GM12878 (cell line): ENCODE results near the gene MTHFD1. TPM values are rescaled to one million over a fixed set of nuclear protein-coding genes. Genes with fewer than 3 reads are reported as not detected.
A peak's percentile ranks its signal among the peaks of the same experiment; 100 is the strongest.

Experiments used
- BHLHE40 ChIP-seq, 2 experiments: fragments of 450-650 bp in 1 of 2; IDR thresholded peaks; 2 replicates each; pipeline ENCODE4 v1.6.1; 2011 to 2017; ENCODE audit warnings: low read depth in 2 of 2, borderline replicate concordance in 1 of 2, improper control_type of control experiment in 1 of 2, low read length in 1 of 2, mild to moderate bottlenecking in 1 of 2
- CBFB ChIP-seq: IDR thresholded peaks from 2 replicates; pipeline ENCODE4 v1.6.1; 2016; ENCODE audit warnings: antibody characterized with exemption, low read depth
- ESRRA ChIP-seq: IDR thresholded peaks from 2 replicates; pipeline ENCODE4 v1.6.1; 2012; ENCODE audit warnings: mild to moderate bottlenecking, low read length, improper control_type of control experiment
- GATAD2B ChIP-seq: fragments of 450-650 bp; conservative IDR thresholded peaks from 2 replicates; pipeline ENCODE4 v1.6.1; 2017; ENCODE audit warnings: low read depth, mild to moderate bottlenecking, moderate library complexity
- HCFC1 ChIP-seq: fragments of 150-350 bp; IDR thresholded peaks from 2 replicates; pipeline ENCODE4 v1.6.1; 2014; ENCODE audit warnings: low read length
- NFXL1 ChIP-seq: fragments of 450-650 bp; IDR thresholded peaks from 2 replicates; pipeline ENCODE4 v1.6.1; 2017; ENCODE audit warnings: antibody characterized with exemption, mild to moderate bottlenecking, borderline replicate concordance
- NR2C1 ChIP-seq: fragments of 450-650 bp; IDR thresholded peaks from 2 replicates; pipeline ENCODE4 v1.6.1; 2017; ENCODE audit warnings: antibody characterized with exemption, mild to moderate bottlenecking, moderate library complexity
- RUNX3 ChIP-seq: IDR thresholded peaks from 2 replicates; pipeline ENCODE4 v1.6.1; 2012; ENCODE audit warnings: low read length, inconsistent platforms
- SMARCA5 ChIP-seq: fragments of 450-650 bp; IDR thresholded peaks from 2 replicates; pipeline ENCODE4 v1.6.1; 2017; ENCODE audit warnings: mild to moderate bottlenecking
- STAT1 ChIP-seq: fragments of 450-650 bp; conservative IDR thresholded peaks from 2 replicates; pipeline ENCODE4 v1.6.1; 2014; ENCODE audit warnings: antibody characterized with exemption, mild to moderate bottlenecking
- STAT3 ChIP-seq: IDR thresholded peaks from 2 replicates; pipeline ENCODE4 v1.6.1; 2011; ENCODE audit warnings: low read depth, low read length, improper control_type of control experiment
- ZSCAN29 ChIP-seq: fragments of 450-650 bp; IDR thresholded peaks from 2 replicates; pipeline ENCODE4 v1.6.1; 2017; ENCODE audit warnings: mild to moderate bottlenecking, moderate library complexity
- polyA plus RNA-seq, 11 experiments: library from polyadenylated mRNA; depleted of rRNA in 4 of 11; unstranded in 6 of 11; stranded (reverse) in 5 of 11; fragments of >200 nt; fragmentation: Nextera tagmentation in 4 of 11; fragmentation: Illumina TruSeq in 1 of 11; extraction: Ambion mirVana in 4 of 11; extraction: Trizol in 1 of 11; gene quantifications; 1 replicate in 1 of 11; 2 replicates in 10 of 11; pipeline versions ENCODE4 v1.2.1 to v1.2.3, GENCODE V29; 2011 to 2016; ENCODE audit warnings: inconsistent platforms in 2 of 11, missing spikeins in 2 of 11, low read depth in 1 of 11
- total RNA-seq, 4 experiments: library from RNA; depleted of rRNA in 3 of 4; stranded (reverse); fragments of >200 nt in 3 of 4; fragmentation: Illumina TruSeq in 1 of 4; extraction: Trizol in 1 of 4; gene quantifications; 2 replicates each; pipeline versions ENCODE4 v1.2.1 to v1.2.3, GENCODE V29; 2013 to 2021
- TF ChIP-seq, protein P1 (sequence below): fragments of 450-650 bp; IDR thresholded peaks from 2 replicates; pipeline ENCODE4 v1.6.1; 2017; ENCODE audit warnings: low read depth, mild to moderate bottlenecking, moderate library complexity
- TF ChIP-seq, protein P2 (sequence below): fragments of 450-650 bp; IDR thresholded peaks from 2 replicates; pipeline ENCODE4 v1.6.1; 2017; ENCODE audit warnings: antibody characterized with exemption, mild to moderate bottlenecking, moderate library complexity
- TF ChIP-seq, protein P3 (sequence below): fragments of 450-650 bp; IDR thresholded peaks from 2 replicates; pipeline ENCODE4 v1.6.1; 2017; ENCODE audit warnings: mild to moderate bottlenecking
- TF ChIP-seq, protein P4 (sequence below), 3 experiments: IDR thresholded peaks in 2 of 3; conservative IDR thresholded peaks in 1 of 3; 2 replicates each; pipeline ENCODE4 v1.5.1; 2011; ENCODE audit warnings: low read depth in 3 of 3, low read length in 3 of 3, mild to moderate bottlenecking in 3 of 3, control low read depth in 2 of 3, moderate library complexity in 2 of 3, inconsistent platforms in 1 of 3, mixed read lengths in 1 of 3; ENCODE audit not compliant: control insufficient read depth in 2 of 3, insufficient read depth in 1 of 3; ENCODE audit errors: extremely low read depth in 1 of 3

MTHFD1 gene
- total and polyA plus RNA-seq, 10 of the 15 experiments (the other 5 are each of a cell fraction or from before 2014, with no cell fraction given), result 99.3 to 310 (median 173) TPM

GRCh38 chr14:64504897-64505794, 117.0 kb downstream of the MTHFD1 start (continued):
- TF ChIP-seq, protein P1, sequence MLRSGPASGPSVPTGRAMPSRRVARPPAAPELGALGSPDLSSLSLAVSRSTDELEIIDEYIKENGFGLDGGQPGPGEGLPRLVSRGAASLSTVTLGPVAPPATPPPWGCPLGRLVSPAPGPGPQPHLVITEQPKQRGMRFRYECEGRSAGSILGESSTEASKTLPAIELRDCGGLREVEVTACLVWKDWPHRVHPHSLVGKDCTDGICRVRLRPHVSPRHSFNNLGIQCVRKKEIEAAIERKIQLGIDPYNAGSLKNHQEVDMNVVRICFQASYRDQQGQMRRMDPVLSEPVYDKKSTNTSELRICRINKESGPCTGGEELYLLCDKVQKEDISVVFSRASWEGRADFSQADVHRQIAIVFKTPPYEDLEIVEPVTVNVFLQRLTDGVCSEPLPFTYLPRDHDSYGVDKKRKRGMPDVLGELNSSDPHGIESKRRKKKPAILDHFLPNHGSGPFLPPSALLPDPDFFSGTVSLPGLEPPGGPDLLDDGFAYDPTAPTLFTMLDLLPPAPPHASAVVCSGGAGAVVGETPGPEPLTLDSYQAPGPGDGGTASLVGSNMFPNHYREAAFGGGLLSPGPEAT, result peak; percentile 63
- 0 out of 2 replicates have a peak, but pooled peaks have one; percentile 53 for TF ChIP-seq ZSCAN29
- peak in 1 of 2 experiments; percentile 34; a peak in 1 of 4 replicates for TF ChIP-seq BHLHE40 (IDR thresholded peaks at IDR 0.05; ENCODE audit: borderline replicate concordance in 1 of 2, low read depth in 2 of 2, low read length in 1 of 2)
- TF ChIP-seq CBFB, result peak; percentile 51; the same call in 1 of the 2 replicates
- peak; percentile 20; the same call in 1 of the 2 replicates for TF ChIP-seq STAT1
- TF ChIP-seq STAT3, result no peak
- TF ChIP-seq RUNX3, result peak; percentile 16; the same call in 1 of the 2 replicates
- TF ChIP-seq, protein P2, sequence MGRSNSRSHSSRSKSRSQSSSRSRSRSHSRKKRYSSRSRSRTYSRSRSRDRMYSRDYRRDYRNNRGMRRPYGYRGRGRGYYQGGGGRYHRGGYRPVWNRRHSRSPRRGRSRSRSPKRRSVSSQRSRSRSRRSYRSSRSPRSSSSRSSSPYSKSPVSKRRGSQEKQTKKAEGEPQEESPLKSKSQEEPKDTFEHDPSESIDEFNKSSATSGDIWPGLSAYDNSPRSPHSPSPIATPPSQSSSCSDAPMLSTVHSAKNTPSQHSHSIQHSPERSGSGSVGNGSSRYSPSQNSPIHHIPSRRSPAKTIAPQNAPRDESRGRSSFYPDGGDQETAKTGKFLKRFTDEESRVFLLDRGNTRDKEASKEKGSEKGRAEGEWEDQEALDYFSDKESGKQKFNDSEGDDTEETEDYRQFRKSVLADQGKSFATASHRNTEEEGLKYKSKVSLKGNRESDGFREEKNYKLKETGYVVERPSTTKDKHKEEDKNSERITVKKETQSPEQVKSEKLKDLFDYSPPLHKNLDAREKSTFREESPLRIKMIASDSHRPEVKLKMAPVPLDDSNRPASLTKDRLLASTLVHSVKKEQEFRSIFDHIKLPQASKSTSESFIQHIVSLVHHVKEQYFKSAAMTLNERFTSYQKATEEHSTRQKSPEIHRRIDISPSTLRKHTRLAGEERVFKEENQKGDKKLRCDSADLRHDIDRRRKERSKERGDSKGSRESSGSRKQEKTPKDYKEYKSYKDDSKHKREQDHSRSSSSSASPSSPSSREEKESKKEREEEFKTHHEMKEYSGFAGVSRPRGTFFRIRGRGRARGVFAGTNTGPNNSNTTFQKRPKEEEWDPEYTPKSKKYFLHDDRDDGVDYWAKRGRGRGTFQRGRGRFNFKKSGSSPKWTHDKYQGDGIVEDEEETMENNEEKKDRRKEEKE, result peak; percentile 64; the same call in 1 of the 2 replicates
- no peak for TF ChIP-seq ESRRA
- TF ChIP-seq, protein P3, sequence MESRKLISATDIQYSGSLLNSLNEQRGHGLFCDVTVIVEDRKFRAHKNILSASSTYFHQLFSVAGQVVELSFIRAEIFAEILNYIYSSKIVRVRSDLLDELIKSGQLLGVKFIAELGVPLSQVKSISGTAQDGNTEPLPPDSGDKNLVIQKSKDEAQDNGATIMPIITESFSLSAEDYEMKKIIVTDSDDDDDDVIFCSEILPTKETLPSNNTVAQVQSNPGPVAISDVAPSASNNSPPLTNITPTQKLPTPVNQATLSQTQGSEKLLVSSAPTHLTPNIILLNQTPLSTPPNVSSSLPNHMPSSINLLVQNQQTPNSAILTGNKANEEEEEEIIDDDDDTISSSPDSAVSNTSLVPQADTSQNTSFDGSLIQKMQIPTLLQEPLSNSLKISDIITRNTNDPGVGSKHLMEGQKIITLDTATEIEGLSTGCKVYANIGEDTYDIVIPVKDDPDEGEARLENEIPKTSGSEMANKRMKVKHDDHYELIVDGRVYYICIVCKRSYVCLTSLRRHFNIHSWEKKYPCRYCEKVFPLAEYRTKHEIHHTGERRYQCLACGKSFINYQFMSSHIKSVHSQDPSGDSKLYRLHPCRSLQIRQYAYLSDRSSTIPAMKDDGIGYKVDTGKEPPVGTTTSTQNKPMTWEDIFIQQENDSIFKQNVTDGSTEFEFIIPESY, result peak; percentile 8; the same call in 1 of the 2 replicates
- 0 out of 2 replicates have a peak, but pooled peaks have one; percentile 10 for TF ChIP-seq NR2C1
- TF ChIP-seq GATAD2B, result peak; percentile 22
- TF ChIP-seq, protein P4, sequence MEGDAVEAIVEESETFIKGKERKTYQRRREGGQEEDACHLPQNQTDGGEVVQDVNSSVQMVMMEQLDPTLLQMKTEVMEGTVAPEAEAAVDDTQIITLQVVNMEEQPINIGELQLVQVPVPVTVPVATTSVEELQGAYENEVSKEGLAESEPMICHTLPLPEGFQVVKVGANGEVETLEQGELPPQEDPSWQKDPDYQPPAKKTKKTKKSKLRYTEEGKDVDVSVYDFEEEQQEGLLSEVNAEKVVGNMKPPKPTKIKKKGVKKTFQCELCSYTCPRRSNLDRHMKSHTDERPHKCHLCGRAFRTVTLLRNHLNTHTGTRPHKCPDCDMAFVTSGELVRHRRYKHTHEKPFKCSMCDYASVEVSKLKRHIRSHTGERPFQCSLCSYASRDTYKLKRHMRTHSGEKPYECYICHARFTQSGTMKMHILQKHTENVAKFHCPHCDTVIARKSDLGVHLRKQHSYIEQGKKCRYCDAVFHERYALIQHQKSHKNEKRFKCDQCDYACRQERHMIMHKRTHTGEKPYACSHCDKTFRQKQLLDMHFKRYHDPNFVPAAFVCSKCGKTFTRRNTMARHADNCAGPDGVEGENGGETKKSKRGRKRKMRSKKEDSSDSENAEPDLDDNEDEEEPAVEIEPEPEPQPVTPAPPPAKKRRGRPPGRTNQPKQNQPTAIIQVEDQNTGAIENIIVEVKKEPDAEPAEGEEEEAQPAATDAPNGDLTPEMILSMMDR (IDR thresholded peaks at IDR 0.05 in 2 of 3, conservative IDR thresholded peaks at IDR 0.05 in 1 of 3; ENCODE audit: control insufficient read depth in 2 of 3, extremely low read depth in 1 of 3, insufficient read depth in 1 of 3, low read depth in 3 of 3, low read length in 3 of 3), result no peak
- TF ChIP-seq NFXL1, result peak; percentile 86; the same call in 1 of the 2 replicates
- peak; percentile 55 for TF ChIP-seq SMARCA5
- TF ChIP-seq HCFC1, result 0 out of 2 replicates have a peak, but pooled peaks have one; percentile 20
